Measurements from ENCODE around the gene OVAAL. TPM values are rescaled to one million over a fixed set of nuclear protein-coding genes. Genes with fewer than 3 reads are reported as not detected.

Gene OVAAL
- total and polyA plus RNA-seq, 2 of the 4 experiments (the other 2 are of a cell fraction): not detected

- TF ChIP-seq SMC3 (IDR thresholded peaks at IDR 0.05; ENCODE audit: low read depth, low read length) (no peak), RCOR1 (IDR thresholded peaks at IDR 0.05; ENCODE audit: insufficient replicate concordance, low read length) (no peak)
Measured at GRCh38 chr1:180540697-180541594, 17.8 kb upstream of the OVAAL start (continued).

GRCh38 chr1:180542113-180542837, 16.5 kb upstream of the OVAAL start:
- Histone ChIP-seq H3K18ac (ENCODE audit: low read depth, low read length) (peak overlapping the region; percentile 45; the same call in 1 of the 2 replicates), H3K4me2 (ENCODE audit: low read depth, low read length) (peak overlapping the region; percentile 24; the same call in 1 of the 2 replicates)
- no peak for DNase-seq

More at GRCh38 chr1:180542113-180542837, 16.5 kb upstream of the OVAAL start:
- intact Hi-C loops (cut with micrococcal nuclease): no loop called here
- peak overlapping the region; percentile 23 for H3K14ac ChIP-seq (replicated peaks; ENCODE audit: low read depth, low read length)
- peak overlapping the region; percentile 76 for H2BK5ac ChIP-seq (ENCODE audit: low read depth, low read length, poor library complexity, severe bottlenecking)
- in situ Hi-C loops (cut with MboI; ENCODE audit: low sequenced_read_pairs): no loop called here
- H3K9me1 ChIP-seq (ENCODE audit: insufficient read depth, low read length): peaks cover 6% of the 10 kb centered on the region; the same call in 1 of the 2 replicates
- no peaks in the 10 kb centered on the region for H3K27me3 ChIP-seq (ENCODE audit: control insufficient read depth, insufficient read depth, low read length)
- no peak overlapping the region for H3K9ac ChIP-seq (ENCODE audit: low read depth, low read length)
- no peaks in the 10 kb centered on the region for H3K36me3 ChIP-seq (ENCODE audit: control insufficient read depth, insufficient read depth, low read length)
- peak overlapping the region; percentile 14; the same call in 1 of the 2 replicates for H3K27ac ChIP-seq (ENCODE audit: insufficient read depth, low read length)
- H2AFZ ChIP-seq (replicated peaks; ENCODE audit: low read length, poor library complexity): peak overlapping the region; percentile 51
- peak overlapping the region; percentile 39; the same call in 1 of the 2 replicates for H3K4ac ChIP-seq (ENCODE audit: low read depth, low read length)
- H2AK5ac ChIP-seq (ENCODE audit: low read depth, low read length): no peak overlapping the region
- H3K23ac ChIP-seq (ENCODE audit: low read depth, low read length): peak overlapping the region; percentile 50; the same call in 1 of the 2 replicates
- no peak overlapping the region for H3K56ac ChIP-seq (ENCODE audit: extremely low read depth, insufficient read depth, low read length)
- no peaks in the 10 kb centered on the region for H3K79me1 ChIP-seq (ENCODE audit: low read depth in 1 of 2, low read length in 2 of 2)
- H4K91ac ChIP-seq (ENCODE audit: insufficient read depth, low read depth, low read length): peak overlapping the region; percentile 3; the same call in 1 of the 2 replicates
- no peak overlapping the region for H2AK9ac ChIP-seq (replicated peaks; ENCODE audit: low read depth, low read length, poor library complexity)
- peak overlapping the region; percentile 23; the same call in 1 of the 2 replicates for H2BK20ac ChIP-seq (ENCODE audit: low read depth, low read length)
- H4K20me1 ChIP-seq (ENCODE audit: insufficient read depth, low read length): no peaks in the 10 kb centered on the region
- peak overlapping the region; percentile 37 for H4K5ac ChIP-seq (ENCODE audit: low read depth, low read length)
- no peak overlapping the region for H3K4me3 ChIP-seq (ENCODE audit: insufficient read depth, low read depth, low read length)
- no peaks in the 10 kb centered on the region for H3K9me3 ChIP-seq (ENCODE audit: control insufficient read depth, insufficient read depth, low read length)
- H3K4me1 ChIP-seq (ENCODE audit: control insufficient read depth, insufficient read depth, low read length): peaks cover 8% of the 10 kb centered on the region
- H4K8ac ChIP-seq (ENCODE audit: low read depth in 2 of 2, low read length in 2 of 2): peak overlapping the region in 1 of 2 experiments; percentile 64; a peak in 1 of 4 replicates
- CTCF ChIA-PET: no interaction called here
- TF ChIP-seq RAD21 (IDR thresholded peaks at IDR 0.05; ENCODE audit: low read length): no peak
- TF ChIP-seq SMC3 (IDR thresholded peaks at IDR 0.05; ENCODE audit: low read depth, low read length): no peak
- dilution Hi-C loops (cut with HindIII; ENCODE audit: low sequenced_read_pairs, unreplicated experiment): no loop called here
- H2BK15ac ChIP-seq (ENCODE audit: low read depth, low read length): 0 out of 3 replicates have a peak overlapping the region, but pooled peaks have one; percentile 2
- peak; percentile 73 for ATAC-seq (ENCODE audit: low read depth)
- POLR2A ChIA-PET (ENCODE audit: unreplicated experiment): no interaction called here
- 48% methylated on average over 3 of the region's 9 CpGs; no CpG with 5 or more reads in 1 of the 2 experiments for whole genome bisulfite sequencing, 2 experiments (ENCODE audit: extremely low coverage in 2 of 2, insufficient read length in 1 of 2)
- peak overlapping the region; percentile 63 for H2BK120ac ChIP-seq (ENCODE audit: low read depth, low read length)
- no TSS peak for BruUV-seq (replicated peaks)

Data from IMR-90 (cell line).